Measurements from ENCODE around the gene WDR82. TPM values are rescaled to one million over a fixed set of nuclear protein-coding genes. Genes with fewer than 3 reads are reported as not detected.

The WDR82 gene
- total and polyA plus RNA-seq, 9 of the 15 experiments (the other 6 are each of a cell fraction or from before 2014, with no cell fraction given): 6.4 to 62.9 (median 37.1) TPM

DNA sequence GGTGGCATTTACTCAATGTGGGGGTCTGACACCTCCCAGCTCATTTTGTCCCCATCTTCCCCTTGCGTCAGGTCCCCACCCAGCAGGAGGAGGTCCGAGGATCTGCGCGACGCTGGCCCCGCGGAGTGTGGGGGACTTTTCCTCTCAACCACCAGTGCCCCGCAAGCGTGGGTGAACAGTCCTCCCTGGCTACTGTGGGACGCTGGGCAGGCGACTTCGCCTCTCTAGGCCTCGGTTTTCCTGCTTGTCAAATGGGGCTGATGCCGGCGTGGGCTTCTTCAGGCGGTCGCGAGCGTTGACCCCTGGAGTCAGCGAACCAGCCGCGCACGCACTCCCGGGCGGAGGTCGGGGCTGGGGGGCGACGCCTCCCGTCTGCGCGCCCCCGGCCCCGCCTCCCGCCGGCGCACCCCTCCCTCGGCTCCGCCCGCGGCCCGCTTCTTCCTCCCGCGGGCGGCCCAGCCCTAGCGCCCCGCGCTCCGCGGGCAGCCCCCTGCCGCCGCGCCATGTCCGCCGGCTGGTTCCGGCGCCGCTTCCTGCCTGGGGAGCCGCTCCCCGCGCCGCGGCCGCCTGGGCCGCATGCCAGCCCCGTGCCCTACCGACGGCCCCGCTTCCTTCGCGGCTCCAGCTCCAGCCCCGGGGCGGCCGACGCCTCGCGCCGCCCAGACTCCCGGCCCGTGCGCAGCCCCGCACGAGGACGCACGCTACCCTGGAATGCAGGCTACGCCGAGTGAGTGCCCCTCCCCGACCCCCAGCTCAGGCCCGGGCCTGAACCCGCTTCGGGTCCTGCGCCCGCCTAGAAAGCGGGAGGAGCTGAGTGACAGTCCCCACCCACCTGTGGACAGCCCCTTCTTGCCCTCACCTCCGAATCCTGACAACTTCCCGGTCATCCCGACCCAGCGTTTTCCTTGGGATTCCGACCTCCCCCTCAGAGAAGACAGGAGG lies 32.9 kb downstream of the WDR82 start, which contains the start of gene PPM1M (continued):
- TF ChIP-seq, protein P1, sequence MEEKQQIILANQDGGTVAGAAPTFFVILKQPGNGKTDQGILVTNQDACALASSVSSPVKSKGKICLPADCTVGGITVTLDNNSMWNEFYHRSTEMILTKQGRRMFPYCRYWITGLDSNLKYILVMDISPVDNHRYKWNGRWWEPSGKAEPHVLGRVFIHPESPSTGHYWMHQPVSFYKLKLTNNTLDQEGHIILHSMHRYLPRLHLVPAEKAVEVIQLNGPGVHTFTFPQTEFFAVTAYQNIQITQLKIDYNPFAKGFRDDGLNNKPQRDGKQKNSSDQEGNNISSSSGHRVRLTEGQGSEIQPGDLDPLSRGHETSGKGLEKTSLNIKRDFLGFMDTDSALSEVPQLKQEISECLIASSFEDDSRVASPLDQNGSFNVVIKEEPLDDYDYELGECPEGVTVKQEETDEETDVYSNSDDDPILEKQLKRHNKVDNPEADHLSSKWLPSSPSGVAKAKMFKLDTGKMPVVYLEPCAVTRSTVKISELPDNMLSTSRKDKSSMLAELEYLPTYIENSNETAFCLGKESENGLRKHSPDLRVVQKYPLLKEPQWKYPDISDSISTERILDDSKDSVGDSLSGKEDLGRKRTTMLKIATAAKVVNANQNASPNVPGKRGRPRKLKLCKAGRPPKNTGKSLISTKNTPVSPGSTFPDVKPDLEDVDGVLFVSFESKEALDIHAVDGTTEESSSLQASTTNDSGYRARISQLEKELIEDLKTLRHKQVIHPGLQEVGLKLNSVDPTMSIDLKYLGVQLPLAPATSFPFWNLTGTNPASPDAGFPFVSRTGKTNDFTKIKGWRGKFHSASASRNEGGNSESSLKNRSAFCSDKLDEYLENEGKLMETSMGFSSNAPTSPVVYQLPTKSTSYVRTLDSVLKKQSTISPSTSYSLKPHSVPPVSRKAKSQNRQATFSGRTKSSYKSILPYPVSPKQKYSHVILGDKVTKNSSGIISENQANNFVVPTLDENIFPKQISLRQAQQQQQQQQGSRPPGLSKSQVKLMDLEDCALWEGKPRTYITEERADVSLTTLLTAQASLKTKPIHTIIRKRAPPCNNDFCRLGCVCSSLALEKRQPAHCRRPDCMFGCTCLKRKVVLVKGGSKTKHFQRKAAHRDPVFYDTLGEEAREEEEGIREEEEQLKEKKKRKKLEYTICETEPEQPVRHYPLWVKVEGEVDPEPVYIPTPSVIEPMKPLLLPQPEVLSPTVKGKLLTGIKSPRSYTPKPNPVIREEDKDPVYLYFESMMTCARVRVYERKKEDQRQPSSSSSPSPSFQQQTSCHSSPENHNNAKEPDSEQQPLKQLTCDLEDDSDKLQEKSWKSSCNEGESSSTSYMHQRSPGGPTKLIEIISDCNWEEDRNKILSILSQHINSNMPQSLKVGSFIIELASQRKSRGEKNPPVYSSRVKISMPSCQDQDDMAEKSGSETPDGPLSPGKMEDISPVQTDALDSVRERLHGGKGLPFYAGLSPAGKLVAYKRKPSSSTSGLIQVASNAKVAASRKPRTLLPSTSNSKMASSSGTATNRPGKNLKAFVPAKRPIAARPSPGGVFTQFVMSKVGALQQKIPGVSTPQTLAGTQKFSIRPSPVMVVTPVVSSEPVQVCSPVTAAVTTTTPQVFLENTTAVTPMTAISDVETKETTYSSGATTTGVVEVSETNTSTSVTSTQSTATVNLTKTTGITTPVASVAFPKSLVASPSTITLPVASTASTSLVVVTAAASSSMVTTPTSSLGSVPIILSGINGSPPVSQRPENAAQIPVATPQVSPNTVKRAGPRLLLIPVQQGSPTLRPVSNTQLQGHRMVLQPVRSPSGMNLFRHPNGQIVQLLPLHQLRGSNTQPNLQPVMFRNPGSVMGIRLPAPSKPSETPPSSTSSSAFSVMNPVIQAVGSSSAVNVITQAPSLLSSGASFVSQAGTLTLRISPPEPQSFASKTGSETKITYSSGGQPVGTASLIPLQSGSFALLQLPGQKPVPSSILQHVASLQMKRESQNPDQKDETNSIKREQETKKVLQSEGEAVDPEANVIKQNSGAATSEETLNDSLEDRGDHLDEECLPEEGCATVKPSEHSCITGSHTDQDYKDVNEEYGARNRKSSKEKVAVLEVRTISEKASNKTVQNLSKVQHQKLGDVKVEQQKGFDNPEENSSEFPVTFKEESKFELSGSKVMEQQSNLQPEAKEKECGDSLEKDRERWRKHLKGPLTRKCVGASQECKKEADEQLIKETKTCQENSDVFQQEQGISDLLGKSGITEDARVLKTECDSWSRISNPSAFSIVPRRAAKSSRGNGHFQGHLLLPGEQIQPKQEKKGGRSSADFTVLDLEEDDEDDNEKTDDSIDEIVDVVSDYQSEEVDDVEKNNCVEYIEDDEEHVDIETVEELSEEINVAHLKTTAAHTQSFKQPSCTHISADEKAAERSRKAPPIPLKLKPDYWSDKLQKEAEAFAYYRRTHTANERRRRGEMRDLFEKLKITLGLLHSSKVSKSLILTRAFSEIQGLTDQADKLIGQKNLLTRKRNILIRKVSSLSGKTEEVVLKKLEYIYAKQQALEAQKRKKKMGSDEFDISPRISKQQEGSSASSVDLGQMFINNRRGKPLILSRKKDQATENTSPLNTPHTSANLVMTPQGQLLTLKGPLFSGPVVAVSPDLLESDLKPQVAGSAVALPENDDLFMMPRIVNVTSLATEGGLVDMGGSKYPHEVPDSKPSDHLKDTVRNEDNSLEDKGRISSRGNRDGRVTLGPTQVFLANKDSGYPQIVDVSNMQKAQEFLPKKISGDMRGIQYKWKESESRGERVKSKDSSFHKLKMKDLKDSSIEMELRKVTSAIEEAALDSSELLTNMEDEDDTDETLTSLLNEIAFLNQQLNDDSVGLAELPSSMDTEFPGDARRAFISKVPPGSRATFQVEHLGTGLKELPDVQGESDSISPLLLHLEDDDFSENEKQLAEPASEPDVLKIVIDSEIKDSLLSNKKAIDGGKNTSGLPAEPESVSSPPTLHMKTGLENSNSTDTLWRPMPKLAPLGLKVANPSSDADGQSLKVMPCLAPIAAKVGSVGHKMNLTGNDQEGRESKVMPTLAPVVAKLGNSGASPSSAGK (IDR thresholded peaks at IDR 0.05): peak; percentile 83
- TF ChIP-seq HDAC3 (IDR thresholded peaks at IDR 0.05; ENCODE audit: borderline replicate concordance, partially characterized antibody) (no peak), TEAD1 (CRISPR knock-in tag; IDR thresholded peaks at IDR 0.05) (peak in 1 of 2 experiments; percentile 65; a peak in 1 of 4 replicates), BRF1 (IDR thresholded peaks at IDR 0.05; ENCODE audit: borderline replicate concordance, extremely low read depth, insufficient read length) (no peak), PHF8 (IDR thresholded peaks at IDR 0.05; ENCODE audit: borderline replicate concordance, low read length) (peak; percentile 49; the same call in 1 of the 2 replicates), CXXC5 (CRISPR knock-in tag; IDR thresholded peaks at IDR 0.05) (peak; percentile 72), ZNF274 (IDR thresholded peaks at IDR 0.05; ENCODE audit: borderline replicate concordance, low read depth, low read length) (no peak), L3MBTL2 (IDR thresholded peaks at IDR 0.05) (peak; percentile 95)
- TF ChIP-seq, protein P2, sequence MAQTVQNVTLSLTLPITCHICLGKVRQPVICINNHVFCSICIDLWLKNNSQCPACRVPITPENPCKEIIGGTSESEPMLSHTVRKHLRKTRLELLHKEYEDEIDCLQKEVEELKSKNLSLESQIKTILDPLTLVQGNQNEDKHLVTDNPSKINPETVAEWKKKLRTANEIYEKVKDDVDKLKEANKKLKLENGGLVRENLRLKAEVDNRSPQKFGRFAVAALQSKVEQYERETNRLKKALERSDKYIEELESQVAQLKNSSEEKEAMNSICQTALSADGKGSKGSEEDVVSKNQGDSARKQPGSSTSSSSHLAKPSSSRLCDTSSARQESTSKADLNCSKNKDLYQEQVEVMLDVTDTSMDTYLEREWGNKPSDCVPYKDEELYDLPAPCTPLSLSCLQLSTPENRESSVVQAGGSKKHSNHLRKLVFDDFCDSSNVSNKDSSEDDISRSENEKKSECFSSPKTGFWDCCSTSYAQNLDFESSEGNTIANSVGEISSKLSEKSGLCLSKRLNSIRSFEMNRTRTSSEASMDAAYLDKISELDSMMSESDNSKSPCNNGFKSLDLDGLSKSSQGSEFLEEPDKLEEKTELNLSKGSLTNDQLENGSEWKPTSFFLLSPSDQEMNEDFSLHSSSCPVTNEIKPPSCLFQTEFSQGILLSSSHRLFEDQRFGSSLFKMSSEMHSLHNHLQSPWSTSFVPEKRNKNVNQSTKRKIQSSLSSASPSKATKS (CRISPR knock-in tag; IDR thresholded peaks at IDR 0.05): no peak
- TF ChIP-seq, protein P3, sequence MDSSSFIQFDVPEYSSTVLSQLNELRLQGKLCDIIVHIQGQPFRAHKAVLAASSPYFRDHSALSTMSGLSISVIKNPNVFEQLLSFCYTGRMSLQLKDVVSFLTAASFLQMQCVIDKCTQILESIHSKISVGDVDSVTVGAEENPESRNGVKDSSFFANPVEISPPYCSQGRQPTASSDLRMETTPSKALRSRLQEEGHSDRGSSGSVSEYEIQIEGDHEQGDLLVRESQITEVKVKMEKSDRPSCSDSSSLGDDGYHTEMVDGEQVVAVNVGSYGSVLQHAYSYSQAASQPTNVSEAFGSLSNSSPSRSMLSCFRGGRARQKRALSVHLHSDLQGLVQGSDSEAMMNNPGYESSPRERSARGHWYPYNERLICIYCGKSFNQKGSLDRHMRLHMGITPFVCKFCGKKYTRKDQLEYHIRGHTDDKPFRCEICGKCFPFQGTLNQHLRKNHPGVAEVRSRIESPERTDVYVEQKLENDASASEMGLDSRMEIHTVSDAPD (CRISPR knock-in tag; IDR thresholded peaks at IDR 0.05): no peak
